Osteocyte (in vitro differentiated cells): ENCODE data around the gene MARS1. TPM values are rescaled to one million over a fixed set of nuclear protein-coding genes. Genes with fewer than 3 reads are reported as not detected.
A peak's percentile ranks its signal among the peaks of the same experiment; 100 is the strongest.

Experiments
- DNase-seq: peaks from one replicate; pipeline ENCODE4 v3.0.0; 2021; ENCODE audit warnings: mixed read lengths; ENCODE audit not compliant: unreplicated experiment; ENCODE audit errors: extremely low spot score
- H3K27ac Mint-ChIP-seq: one replicate; pipeline ENCODE4 v1.8.0; 2021; ENCODE audit warnings: mild to moderate bottlenecking, mixed read lengths; ENCODE audit not compliant: unreplicated experiment
- H3K27me3 Mint-ChIP-seq: one replicate; pipeline ENCODE4 v1.8.0; 2021; ENCODE audit warnings: mixed read lengths; ENCODE audit not compliant: unreplicated experiment
- H3K36me3 Mint-ChIP-seq: one replicate; pipeline ENCODE4 v1.8.0; 2021; ENCODE audit warnings: mixed read lengths; ENCODE audit not compliant: unreplicated experiment
- H3K4me1 Mint-ChIP-seq: one replicate; pipeline ENCODE4 v1.8.0; 2021; ENCODE audit warnings: mixed read lengths; ENCODE audit not compliant: unreplicated experiment
- H3K4me3 Mint-ChIP-seq: one replicate; pipeline ENCODE4 v1.8.0; 2021; ENCODE audit warnings: mild to moderate bottlenecking, moderate library complexity, mixed read lengths; ENCODE audit not compliant: unreplicated experiment
- H3K9me3 Mint-ChIP-seq: one replicate; pipeline ENCODE4 v1.8.0; 2021; ENCODE audit warnings: mixed read lengths; ENCODE audit not compliant: unreplicated experiment
- total RNA-seq: library from RNA; stranded (reverse); gene quantifications from 2 replicates; pipeline ENCODE4 v1.2.1, GENCODE V29; 2021
- TF ChIP-seq, protein P1 (sequence below): fragments of 200-600 bp; sonication (generic); IDR thresholded peaks from 2 replicates; pipeline ENCODE4 v1.5.0; 2021; ENCODE audit warnings: antibody characterized with exemption, mild to moderate bottlenecking, moderate library complexity

Gene MARS1
- total RNA-seq, 1 donor from 2014 or later, result 401 TPM

DNA sequence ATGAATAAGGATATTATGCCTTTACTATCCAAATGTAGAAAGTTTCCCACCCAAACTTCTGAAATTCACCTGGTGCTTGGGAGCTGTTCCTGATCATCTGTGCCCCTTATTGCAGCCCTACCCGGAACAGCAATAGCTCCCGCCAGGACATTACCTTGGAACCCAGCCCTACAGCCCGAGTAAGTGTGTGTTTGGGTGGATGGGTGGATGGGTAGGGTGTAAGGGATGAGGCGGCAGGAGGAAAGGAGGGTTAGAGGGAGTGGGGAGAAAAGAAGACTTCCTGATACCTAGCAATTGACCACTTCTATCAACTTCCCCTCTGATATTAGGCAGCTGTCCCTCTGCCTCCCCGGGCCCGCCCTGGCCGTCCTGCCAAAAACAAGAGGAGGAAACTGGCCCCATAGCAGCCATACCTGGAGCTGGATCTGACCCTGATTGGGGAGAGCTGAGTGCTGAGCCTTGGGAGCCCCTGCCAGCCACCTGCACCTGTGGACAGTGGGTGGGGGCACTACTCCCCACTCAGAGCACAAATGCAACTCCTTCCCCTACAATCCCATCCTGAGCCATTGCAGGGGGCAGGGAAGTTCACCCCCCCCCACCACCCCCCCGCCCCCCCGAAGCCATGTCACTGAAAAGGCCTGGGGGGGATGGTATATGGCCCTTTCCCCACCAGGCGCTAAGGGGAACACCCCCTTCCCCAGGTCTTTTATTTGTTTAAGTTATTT lies 41.1 kb downstream of the MARS1 start:
- TF ChIP-seq, protein P1, sequence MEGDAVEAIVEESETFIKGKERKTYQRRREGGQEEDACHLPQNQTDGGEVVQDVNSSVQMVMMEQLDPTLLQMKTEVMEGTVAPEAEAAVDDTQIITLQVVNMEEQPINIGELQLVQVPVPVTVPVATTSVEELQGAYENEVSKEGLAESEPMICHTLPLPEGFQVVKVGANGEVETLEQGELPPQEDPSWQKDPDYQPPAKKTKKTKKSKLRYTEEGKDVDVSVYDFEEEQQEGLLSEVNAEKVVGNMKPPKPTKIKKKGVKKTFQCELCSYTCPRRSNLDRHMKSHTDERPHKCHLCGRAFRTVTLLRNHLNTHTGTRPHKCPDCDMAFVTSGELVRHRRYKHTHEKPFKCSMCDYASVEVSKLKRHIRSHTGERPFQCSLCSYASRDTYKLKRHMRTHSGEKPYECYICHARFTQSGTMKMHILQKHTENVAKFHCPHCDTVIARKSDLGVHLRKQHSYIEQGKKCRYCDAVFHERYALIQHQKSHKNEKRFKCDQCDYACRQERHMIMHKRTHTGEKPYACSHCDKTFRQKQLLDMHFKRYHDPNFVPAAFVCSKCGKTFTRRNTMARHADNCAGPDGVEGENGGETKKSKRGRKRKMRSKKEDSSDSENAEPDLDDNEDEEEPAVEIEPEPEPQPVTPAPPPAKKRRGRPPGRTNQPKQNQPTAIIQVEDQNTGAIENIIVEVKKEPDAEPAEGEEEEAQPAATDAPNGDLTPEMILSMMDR, result no peak
- H3K27ac Mint-ChIP-seq, result peak overlapping the region; percentile 14
- no peak for DNase-seq

DNA sequence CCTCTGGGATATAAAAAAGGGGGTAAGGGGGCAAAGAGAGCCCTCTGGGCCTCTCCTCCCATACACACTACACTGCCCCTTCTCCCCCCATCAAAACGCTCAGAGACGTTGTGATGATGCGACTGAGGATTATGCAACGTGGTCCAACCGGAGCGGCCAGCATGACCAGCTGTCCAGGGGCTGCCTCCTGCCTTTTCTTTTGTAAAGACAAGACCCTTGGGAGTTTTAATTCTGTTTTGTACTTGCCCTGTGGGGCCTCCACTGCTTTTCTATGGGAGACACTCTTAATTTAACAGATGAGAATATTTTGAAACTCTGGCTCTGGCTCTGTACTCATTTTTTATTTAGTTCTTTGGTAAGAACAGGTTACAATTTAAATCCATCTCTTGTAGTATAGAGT lies 42.0 kb downstream of the MARS1 start:
- TF ChIP-seq, protein P1, result no peak
- no peak for DNase-seq
- H3K36me3 Mint-ChIP-seq, result peaks cover 47% of the 10 kb centered on the region
- H3K27ac Mint-ChIP-seq, result peak overlapping the region; percentile 12
- peaks cover 7% of the 10 kb centered on the region for H3K4me1 Mint-ChIP-seq
- no peaks in the 10 kb centered on the region for H3K27me3 Mint-ChIP-seq
- H3K9me3 Mint-ChIP-seq, result no peaks in the 10 kb centered on the region
- H3K4me3 Mint-ChIP-seq, result no peak overlapping the region

More for the DNA sequence above, 41.1 kb downstream of the MARS1 start:
- Mint-ChIP-seq H3K27me3 (no peaks in the 10 kb centered on the region), H3K36me3 (peaks cover 46% of the 10 kb centered on the region), H3K4me1 (peaks cover 14% of the 10 kb centered on the region), H3K9me3 (no peaks in the 10 kb centered on the region), H3K4me3 (no peak overlapping the region)

DNA sequence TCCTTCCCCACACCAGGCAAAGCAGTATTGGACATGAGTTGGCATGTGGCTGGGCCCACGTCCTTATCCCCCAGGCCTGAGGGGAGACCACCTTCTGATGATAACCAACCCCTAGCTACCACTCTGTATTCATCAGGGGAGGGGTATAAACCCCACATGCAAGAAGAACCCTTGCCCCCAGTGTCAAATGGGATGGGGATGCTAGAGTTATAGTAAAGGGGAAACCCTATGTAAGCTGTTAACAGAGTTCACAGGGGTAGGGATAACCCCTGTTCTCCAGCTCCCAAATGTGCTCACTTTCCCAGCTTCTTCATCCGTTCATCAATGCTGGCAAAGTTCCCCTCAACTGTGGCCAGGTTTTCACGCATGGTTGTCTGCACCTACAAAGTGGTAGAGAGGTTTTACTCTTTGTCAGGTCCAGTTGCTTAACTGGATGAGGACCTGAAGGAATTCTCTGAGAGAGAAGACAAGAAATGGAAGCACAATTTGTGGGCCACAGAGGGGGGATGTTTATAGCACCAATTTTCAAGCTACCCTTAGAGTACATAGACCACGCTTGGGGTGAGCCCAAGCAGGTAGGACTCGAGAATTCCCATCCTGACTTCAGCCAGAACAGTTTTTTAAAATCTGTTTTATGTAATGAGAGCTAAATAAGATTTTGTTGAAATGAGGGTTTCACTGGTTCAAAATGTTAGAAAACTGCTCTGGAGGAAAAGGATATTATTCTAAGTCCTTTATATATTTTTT lies 42.7 kb downstream of the MARS1 start:
- no peak for DNase-seq
- Mint-ChIP-seq H3K27me3 (no peaks in the 10 kb centered on the region), H3K36me3 (peaks cover 51% of the 10 kb centered on the region), H3K9me3 (no peaks in the 10 kb centered on the region), H3K4me3 (no peak overlapping the region), H3K27ac (peak overlapping the region; percentile 12), H3K4me1 (peaks cover 3% of the 10 kb centered on the region)
- TF ChIP-seq, protein P1, result no peak

DNA sequence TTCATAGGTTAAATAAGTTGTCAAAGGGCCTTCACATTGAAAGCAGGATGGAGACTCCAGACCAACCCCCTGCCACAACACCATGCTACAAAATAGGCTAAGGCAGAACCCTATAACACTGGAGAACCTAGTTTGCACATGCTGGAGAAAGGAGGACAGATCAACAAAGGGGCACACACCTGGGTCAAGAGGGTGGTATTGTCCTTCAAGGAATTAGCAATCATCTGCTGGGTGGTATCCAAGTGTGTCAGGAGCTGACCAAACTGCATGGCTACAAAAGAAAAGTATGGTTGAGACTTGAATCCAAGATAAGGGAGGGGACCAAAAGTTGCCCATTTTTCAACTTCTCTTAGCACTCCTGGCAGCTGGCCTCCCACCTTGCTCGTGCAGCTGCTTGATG lies 44.0 kb downstream of the MARS1 start:
- peaks cover 50% of the 10 kb centered on the region for H3K36me3 Mint-ChIP-seq
- TF ChIP-seq, protein P1, result no peak
- no peak for DNase-seq
- no peak overlapping the region for H3K4me3 Mint-ChIP-seq
- H3K27me3 Mint-ChIP-seq, result no peaks in the 10 kb centered on the region
- H3K27ac Mint-ChIP-seq, result no peak overlapping the region
- H3K4me1 Mint-ChIP-seq, result no peaks in the 10 kb centered on the region
- no peaks in the 10 kb centered on the region for H3K9me3 Mint-ChIP-seq

DNA sequence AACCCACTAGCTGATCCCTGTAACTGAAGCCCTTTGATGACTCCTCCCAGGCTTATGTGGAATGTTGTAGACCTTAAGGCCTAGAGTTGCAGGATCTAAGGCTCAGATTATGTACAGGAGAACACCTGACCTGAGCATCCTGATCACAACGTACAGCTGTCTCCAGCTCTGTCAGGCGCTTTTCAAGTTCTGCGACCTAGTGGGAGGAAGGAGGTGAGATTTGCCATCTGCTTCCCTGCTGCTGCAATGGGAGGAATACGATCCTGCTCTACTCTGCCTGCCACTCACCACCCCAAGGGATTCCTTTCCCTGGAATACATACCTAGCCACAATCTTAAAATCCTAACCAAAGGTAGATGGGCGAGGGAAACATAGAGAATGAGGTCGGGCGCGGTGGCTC lies 45.2 kb downstream of the MARS1 start:
- Mint-ChIP-seq H3K9me3 (no peaks in the 10 kb centered on the region), H3K27me3 (no peaks in the 10 kb centered on the region), H3K36me3 (peaks cover 51% of the 10 kb centered on the region), H3K4me3 (no peak overlapping the region), H3K4me1 (no peaks in the 10 kb centered on the region), H3K27ac (no peak overlapping the region)
- TF ChIP-seq, protein P1, result no peak
- DNase-seq, result no peak
